ENCODE measurements around the gene MACROD2.

GRCh38 chr20:14712302-14712739 is 717.0 kb downstream of the MACROD2 start:
- TF ChIP-seq CTCF (IDR thresholded peaks at IDR 0.05) (no peak), ZFX (IDR thresholded peaks at IDR 0.05; ENCODE audit: borderline replicate concordance) (no peak)
